ACC112 (cell line): ENCODE measurements around the gene KLF9.

Experiments
- H2AFZ ChIP-seq: fragments of 200-600 bp; sonication (generic); one replicate; pipeline ENCODE4 v1.6.0; 2017; ENCODE audit warnings: antibody characterized with exemption, low read length; ENCODE audit not compliant: unreplicated experiment
- H3K27ac ChIP-seq: fragments of 200-600 bp; sonication (generic); 2 replicates; pipeline ENCODE4 v1.5.1; 2014; ENCODE audit warnings: low read depth, mild to moderate bottlenecking, antibody characterized with exemption, low read length, moderate library complexity
- H3K27me3 ChIP-seq: fragments of 200-600 bp; sonication (generic); 2 replicates; pipeline ENCODE4 v1.6.1; 2014; ENCODE audit warnings: mild to moderate bottlenecking, antibody characterized with exemption, low read length, moderate library complexity, mixed read lengths; ENCODE audit not compliant: insufficient read depth
- H3K36me3 ChIP-seq: fragments of 200-600 bp; sonication (generic); 2 replicates; pipeline ENCODE4 v1.6.1; 2016; ENCODE audit warnings: mild to moderate bottlenecking, antibody characterized with exemption, low read length, moderate library complexity, mixed read lengths; ENCODE audit not compliant: insufficient read depth
- H3K4me1 ChIP-seq: fragments of 200-600 bp; sonication (generic); one replicate; pipeline ENCODE4 v1.6.1; 2016; ENCODE audit warnings: low read length, mixed read lengths; ENCODE audit not compliant: insufficient read depth, unreplicated experiment, control insufficient read depth
- H3K4me3 ChIP-seq: fragments of 200-600 bp; sonication (generic); 2 replicates; pipeline ENCODE4 v1.5.1; 2014; ENCODE audit warnings: mild to moderate bottlenecking, low read depth, low read length
- H3K79me2 ChIP-seq: fragments of 200-600 bp; sonication (generic); one replicate; pipeline ENCODE4 v1.6.0; 2016; ENCODE audit warnings: low read length; ENCODE audit not compliant: control insufficient read depth, unreplicated experiment, insufficient read depth

KLF9 gene

DNA sequence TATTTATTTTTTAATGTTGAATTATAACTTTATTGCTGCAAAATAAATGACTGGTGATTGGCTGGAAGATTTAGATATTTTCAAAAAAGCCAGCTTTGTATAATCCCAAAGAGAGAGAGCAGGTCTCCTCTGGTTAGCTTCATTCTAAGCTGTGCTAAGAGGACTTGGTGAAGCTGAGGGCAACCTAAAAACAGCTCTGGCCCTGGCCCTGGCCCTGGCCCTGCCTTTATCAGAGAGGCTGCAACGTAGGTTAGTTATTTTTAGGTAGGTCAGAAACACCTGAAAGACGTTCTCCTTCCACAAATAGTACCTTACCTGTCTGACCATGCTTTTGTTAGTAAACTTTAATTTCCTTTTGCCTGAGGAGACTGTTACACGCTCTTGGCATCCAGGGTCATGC lies 58.7 kb downstream of the KLF9 start:
- Histone ChIP-seq H3K27ac (no peak overlapping the region), H3K4me1 (peaks cover 8% of the 10 kb centered on the region), H3K36me3 (peaks cover 10% of the 10 kb centered on the region), H3K79me2 (no peaks in the 10 kb centered on the region), H3K27me3 (no peaks in the 10 kb centered on the region), H3K4me3 (no peak overlapping the region), H2AFZ (no peak overlapping the region)

DNA sequence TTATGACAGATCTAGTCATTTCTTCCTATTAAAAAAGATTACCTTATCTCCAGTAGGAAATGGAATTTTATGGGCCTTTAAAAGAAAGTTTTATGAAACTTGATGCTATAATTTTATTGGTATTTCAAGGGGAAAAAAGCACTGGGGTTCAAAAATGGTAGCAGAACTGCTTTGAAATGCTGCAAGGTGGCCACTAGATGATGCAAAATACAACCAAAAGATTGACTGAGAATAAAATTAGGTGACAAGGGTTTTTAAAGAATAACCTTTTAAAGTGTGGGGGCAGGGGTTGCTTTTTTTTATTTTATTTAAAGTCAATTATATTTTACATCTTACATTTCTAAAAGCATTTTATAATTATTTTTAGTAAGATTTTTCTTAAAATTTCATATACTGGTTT lies 61.7 kb downstream of the KLF9 start:
- Histone ChIP-seq H3K36me3 (peaks cover 16% of the 10 kb centered on the region), H3K4me3 (no peak overlapping the region)

DNA sequence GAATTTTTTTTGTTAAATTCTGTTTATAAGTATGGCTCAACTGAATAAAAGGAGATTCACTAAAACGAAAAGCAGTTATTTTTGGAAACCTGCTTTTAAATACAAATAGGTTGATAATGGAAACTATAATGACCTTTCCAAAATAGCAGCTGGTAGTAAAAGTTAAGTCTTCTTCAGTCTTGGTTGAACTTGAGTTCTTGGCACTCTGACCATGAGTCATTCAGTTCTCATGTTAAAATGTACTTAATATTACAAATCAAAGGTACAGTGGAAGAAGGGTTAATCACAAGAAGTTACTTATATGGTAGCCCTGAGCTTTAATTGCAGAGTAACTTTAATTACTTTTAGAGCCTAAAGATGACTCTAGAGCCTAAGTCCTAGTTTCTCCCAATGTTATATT lies 62.1 kb downstream of the KLF9 start:
- no peaks in the 10 kb centered on the region for H3K79me2 ChIP-seq
- H3K4me3 ChIP-seq: no peak overlapping the region
- H3K36me3 ChIP-seq: peaks cover 19% of the 10 kb centered on the region
- H3K27ac ChIP-seq: peak overlapping the region; percentile 53
- no peak overlapping the region for H2AFZ ChIP-seq
- H3K27me3 ChIP-seq: no peaks in the 10 kb centered on the region
- H3K4me1 ChIP-seq: peaks cover 12% of the 10 kb centered on the region

More for the DNA sequence above, 61.7 kb downstream of the KLF9 start:
- H3K79me2 ChIP-seq: no peaks in the 10 kb centered on the region
- peaks cover 12% of the 10 kb centered on the region for H3K4me1 ChIP-seq
- peak overlapping the region; percentile 53 for H3K27ac ChIP-seq
- no peak overlapping the region for H2AFZ ChIP-seq
- H3K27me3 ChIP-seq: no peaks in the 10 kb centered on the region

DNA sequence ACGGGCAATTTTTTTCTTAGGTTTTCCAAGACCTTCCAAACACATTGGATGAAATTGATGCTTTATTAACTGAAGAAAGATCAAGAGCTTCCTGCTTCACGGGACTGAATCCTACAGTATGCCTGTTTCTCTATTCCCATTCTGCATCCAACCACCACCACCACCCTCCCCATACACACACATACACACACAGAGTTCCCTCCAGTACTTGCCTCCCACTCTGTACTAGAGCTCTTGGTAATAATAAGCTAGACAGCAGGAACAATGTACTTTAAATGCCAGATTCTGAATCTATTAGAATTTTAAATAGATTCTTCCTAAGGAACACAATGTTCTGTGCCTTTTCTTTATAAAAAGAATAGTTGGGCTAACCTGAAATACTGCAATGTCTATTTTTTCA lies 67.4 kb downstream of the KLF9 start:
- Histone ChIP-seq H3K27ac (no peak overlapping the region), H3K79me2 (no peaks in the 10 kb centered on the region), H2AFZ (no peak overlapping the region), H3K4me1 (peaks cover 5% of the 10 kb centered on the region), H3K27me3 (no peaks in the 10 kb centered on the region), H3K4me3 (no peak overlapping the region), H3K36me3 (peaks cover 12% of the 10 kb centered on the region; the same call in 1 of the 2 replicates)

DNA sequence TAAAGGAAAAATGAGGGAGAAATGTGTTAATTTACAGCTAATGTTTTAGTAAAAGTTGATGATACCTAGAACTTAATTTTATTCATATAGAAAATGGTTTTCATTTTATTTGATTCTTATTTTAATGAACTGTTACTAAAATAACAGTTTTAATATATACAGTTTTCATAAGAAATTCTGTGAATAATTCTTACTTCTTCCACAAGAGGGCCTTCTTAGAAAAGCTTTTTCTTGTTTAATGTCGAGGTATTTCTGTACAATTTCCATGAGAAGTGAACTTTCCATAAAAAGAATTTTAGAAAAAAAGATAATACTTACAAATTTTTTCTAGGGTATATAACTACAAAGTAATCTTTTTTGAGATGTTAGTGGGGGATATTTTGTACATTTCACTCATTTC lies 73.9 kb downstream of the KLF9 start:
- no peaks in the 10 kb centered on the region for H3K36me3 ChIP-seq
- peak overlapping the region; percentile 20; the same call in 1 of the 2 replicates for H3K27ac ChIP-seq
- H2AFZ ChIP-seq: no peak overlapping the region
- no peaks in the 10 kb centered on the region for H3K79me2 ChIP-seq
- no peaks in the 10 kb centered on the region for H3K27me3 ChIP-seq
- no peak overlapping the region for H3K4me3 ChIP-seq
- H3K4me1 ChIP-seq: no peaks in the 10 kb centered on the region
